Peyer's patch (tissue), 4 donors: ENCODE data around the gene TCTN1.

Experiments used
- CTCF ChIP-seq, 6 experiments: fragments of 450-650 bp in 4 of 6; fragments of 200-600 bp in 2 of 6; sonication (generic) in 1 of 6; IDR thresholded peaks; one replicate each; pipeline ENCODE4 v1.5.1; 2017 to 2019; ENCODE audit warnings: antibody characterized with exemption in 6 of 6, mild to moderate bottlenecking in 3 of 6, moderate library complexity in 1 of 6
- POLR2A ChIP-seq, 2 donors: fragments of 450-650 bp; IDR thresholded peaks; one replicate each; pipeline ENCODE4 v1.5.1; 2017; ENCODE audit warnings: antibody characterized with exemption in 2 of 2, mild to moderate bottlenecking in 2 of 2, moderate library complexity in 2 of 2

- TF ChIP-seq CTCF (IDR thresholded peaks at IDR 0.05) (no peak), POLR2A (IDR thresholded peaks at IDR 0.05) (no peak)
These were observed 54.7 kb downstream of the TCTN1 start for GRCh38 chr12:110668480-110669192.
